Mesothelial cell of epicardium (in vitro differentiated cells): ENCODE results near the gene DENND1A. TPM values are rescaled to one million over a fixed set of nuclear protein-coding genes. Genes with fewer than 3 reads are reported as not detected.
"Not testable (repeated sequence)": the region's sequence is repeated elsewhere in the genome, so short reads cannot be mapped to it uniquely, and the experiment has no call there.

Experiments
- DNase-seq, 2 experiments: peaks; one replicate each; pipeline ENCODE4 v3.0.0; 2021; ENCODE audit warnings: low spot score in 2 of 2; ENCODE audit not compliant: unreplicated experiment in 2 of 2
- H3K27ac Mint-ChIP-seq: 2 replicates; pipeline ENCODE4 v1.8.0; 2021; ENCODE audit warnings: mixed read lengths
- H3K27me3 Mint-ChIP-seq: 2 replicates; pipeline ENCODE4 v1.8.0; 2021; ENCODE audit warnings: low read depth, mixed read lengths
- H3K36me3 Mint-ChIP-seq: 2 replicates; pipeline ENCODE4 v1.8.0; 2021; ENCODE audit warnings: mixed read lengths
- H3K4me1 Mint-ChIP-seq: 2 replicates; pipeline ENCODE4 v1.8.0; 2021; ENCODE audit warnings: mixed read lengths
- H3K4me3 Mint-ChIP-seq: 2 replicates; pipeline ENCODE4 v1.8.0; 2021; ENCODE audit warnings: mild to moderate bottlenecking, moderate library complexity, mixed read lengths
- H3K9me3 Mint-ChIP-seq: 2 replicates; pipeline ENCODE4 v1.8.0; 2021; ENCODE audit warnings: mixed read lengths
- total RNA-seq: library from RNA; stranded (reverse); gene quantifications from 3 replicates; pipeline ENCODE4 v1.2.1, GENCODE V29; 2021
- TF ChIP-seq, protein P1 (sequence below): fragments of 200-600 bp; sonication (generic); IDR thresholded peaks from one replicate; pipeline ENCODE4 v1.5.0; 2021; ENCODE audit warnings: antibody characterized with exemption; ENCODE audit not compliant: unreplicated experiment

The DENND1A gene
- total RNA-seq, 1 donor from 2014 or later, result 23.4 TPM

DNA sequence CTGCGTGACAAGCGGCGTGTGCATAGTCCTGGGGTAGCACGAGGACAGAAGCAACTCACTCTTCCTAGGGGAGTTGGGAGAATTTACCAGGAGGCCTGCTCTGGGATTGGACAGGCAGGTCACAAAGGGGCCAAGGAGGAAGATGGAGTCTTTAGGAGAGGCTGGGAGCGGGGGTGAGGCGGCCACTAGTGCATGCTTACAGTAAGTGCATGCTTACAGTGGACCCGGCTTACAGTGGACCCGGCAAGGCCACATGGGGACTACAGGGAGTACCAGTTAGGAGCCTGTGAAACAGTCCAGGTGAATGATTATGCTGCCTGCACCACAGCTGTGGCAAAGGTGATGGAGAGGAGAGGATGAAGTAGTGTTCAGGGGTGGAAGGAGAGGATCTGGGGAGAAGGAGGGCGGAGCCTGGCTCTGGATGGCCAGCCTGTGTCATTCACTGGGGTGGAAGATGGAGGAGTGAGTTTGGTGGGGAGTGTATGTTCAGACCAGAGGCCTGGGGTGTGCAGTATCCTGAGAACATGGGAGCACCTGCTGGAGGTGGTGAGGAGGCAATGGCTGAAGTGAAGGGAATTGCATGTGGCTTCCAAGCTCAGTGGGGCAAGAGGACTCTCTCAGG lies 495.2 kb downstream of the DENND1A start:
- H3K4me3 Mint-ChIP-seq, result no peak overlapping the region
- H3K27ac Mint-ChIP-seq, result no peak overlapping the region
- no peaks in the 10 kb centered on the region for H3K27me3 Mint-ChIP-seq
- peaks cover 8% of the 10 kb centered on the region for H3K4me1 Mint-ChIP-seq
- TF ChIP-seq, protein P1, sequence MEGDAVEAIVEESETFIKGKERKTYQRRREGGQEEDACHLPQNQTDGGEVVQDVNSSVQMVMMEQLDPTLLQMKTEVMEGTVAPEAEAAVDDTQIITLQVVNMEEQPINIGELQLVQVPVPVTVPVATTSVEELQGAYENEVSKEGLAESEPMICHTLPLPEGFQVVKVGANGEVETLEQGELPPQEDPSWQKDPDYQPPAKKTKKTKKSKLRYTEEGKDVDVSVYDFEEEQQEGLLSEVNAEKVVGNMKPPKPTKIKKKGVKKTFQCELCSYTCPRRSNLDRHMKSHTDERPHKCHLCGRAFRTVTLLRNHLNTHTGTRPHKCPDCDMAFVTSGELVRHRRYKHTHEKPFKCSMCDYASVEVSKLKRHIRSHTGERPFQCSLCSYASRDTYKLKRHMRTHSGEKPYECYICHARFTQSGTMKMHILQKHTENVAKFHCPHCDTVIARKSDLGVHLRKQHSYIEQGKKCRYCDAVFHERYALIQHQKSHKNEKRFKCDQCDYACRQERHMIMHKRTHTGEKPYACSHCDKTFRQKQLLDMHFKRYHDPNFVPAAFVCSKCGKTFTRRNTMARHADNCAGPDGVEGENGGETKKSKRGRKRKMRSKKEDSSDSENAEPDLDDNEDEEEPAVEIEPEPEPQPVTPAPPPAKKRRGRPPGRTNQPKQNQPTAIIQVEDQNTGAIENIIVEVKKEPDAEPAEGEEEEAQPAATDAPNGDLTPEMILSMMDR, result no peak
- H3K36me3 Mint-ChIP-seq, result peaks cover 9% of the 10 kb centered on the region
- DNase-seq, result no peak
- peaks cover 8% of the 10 kb centered on the region for H3K9me3 Mint-ChIP-seq

DNA sequence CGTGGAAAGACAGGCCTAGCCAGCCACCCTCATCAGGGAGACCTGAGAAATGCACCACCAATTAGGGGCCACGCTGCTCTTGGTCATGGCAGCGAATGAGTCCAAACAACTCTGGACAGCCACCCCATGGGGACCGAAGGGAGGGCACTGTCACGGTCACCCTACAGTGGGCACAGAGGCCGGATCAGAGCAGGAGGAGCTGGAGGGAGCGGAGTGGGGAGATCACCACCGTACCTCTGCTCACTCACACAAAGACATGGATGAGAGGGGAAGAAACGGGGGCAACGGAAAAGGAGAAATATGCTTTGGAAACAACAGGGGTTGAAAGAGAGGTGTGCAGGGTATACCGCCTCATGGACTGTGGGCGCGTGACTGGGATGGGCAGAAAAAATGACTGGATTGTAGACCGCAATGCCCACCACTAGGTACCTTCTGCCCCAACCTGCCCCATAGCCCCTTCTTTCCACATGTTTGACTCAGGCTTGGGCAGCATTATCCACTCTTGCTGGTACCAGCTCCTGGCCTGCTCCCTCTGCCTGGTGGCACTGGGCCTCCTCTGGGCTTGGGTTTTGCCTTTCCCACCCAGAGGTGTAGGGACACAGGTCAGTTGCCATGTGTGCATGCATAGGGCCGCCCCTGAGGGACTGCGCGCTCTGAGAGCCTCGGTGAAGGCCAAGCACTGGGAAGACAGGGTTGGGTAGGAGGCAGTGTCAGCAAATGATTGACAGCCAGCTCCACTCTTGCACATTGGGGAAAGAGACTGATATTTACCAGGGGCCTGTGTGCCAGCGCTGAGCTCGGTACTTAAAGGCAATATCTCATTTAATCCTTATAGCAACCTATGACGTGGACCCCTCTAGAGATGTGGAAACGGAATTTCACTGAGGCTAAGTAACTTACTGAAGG lies 497.3 kb downstream of the DENND1A start:
- no peak for DNase-seq
- Mint-ChIP-seq H3K27me3 (no peaks in the 10 kb centered on the region), H3K27ac (no peak overlapping the region), H3K9me3 (peaks cover 18% of the 10 kb centered on the region), H3K4me3 (no peak overlapping the region), H3K4me1 (no peaks in the 10 kb centered on the region), H3K36me3 (peaks cover 20% of the 10 kb centered on the region)
- TF ChIP-seq, protein P1, result no peak

DNA sequence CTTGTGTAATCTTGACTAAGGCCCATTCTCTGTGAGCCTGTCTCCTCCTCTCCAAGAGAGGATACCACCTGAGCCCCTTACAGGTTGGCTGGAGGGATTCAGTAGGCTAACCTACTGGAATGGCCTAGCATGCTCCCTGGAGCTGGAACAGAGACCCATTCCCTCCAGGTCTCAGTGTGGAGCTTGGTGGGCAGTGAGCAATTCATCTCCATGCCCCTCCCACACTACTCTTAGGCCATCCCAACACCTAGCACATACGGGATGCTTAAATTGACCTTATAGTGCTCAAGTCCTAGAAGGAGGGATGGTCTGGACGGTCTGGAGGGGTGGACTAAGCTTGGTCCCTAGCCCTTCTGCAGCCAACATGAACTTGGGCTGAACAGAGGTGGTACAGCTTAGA lies 498.3 kb downstream of the DENND1A start:
- Mint-ChIP-seq H3K27ac (no peak overlapping the region), H3K9me3 (peaks cover 18% of the 10 kb centered on the region), H3K27me3 (no peaks in the 10 kb centered on the region), H3K4me1 (no peaks in the 10 kb centered on the region), H3K36me3 (peaks cover 20% of the 10 kb centered on the region), H3K4me3 (no peak overlapping the region)
- TF ChIP-seq, protein P1, result no peak
- DNase-seq, result no peak

DNA sequence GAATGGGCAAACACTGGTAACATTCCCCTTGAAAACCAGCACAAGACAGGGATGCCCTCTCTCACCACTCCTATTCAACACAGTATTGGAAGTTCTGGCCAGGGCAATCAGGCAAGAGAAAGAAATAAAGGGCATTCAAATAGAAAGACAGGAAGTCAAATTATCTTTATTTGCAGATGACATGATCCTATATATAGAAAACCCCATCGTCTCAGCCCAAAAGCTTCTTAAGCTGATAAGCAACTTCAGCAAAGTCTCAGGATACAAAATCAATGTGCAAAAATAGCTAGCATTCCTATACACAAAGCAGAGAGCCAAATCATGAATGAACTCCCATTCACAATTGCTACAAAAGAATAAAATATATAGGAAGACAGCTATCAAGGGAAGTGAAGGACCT lies 501.5 kb downstream of the DENND1A start:
- H3K9me3 Mint-ChIP-seq, result peaks cover 18% of the 10 kb centered on the region
- H3K27ac Mint-ChIP-seq, H3K4me1 Mint-ChIP-seq, DNase-seq, H3K27me3 Mint-ChIP-seq, H3K4me3 Mint-ChIP-seq: not testable (repeated sequence)
- peaks cover 20% of the 10 kb centered on the region for H3K36me3 Mint-ChIP-seq

DNA sequence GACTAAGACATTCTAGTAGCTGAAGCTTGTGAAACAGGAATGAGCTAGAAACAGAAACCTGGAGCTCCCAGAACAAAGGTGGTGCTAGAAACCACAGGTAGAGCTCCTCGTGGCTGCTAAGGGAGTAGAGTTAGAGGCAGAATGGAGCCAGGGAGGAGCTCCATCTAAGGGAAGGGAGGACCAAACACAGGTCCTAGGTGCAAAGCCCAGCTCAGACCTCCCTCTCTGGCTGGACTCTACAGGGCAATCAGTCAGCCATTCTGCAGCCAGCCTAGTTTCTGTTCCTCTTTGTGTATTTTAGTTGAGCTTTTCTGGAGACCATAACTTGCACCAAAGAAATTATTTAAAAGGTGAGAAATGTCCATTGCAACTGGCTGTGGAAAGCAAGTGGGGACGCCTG lies 503.5 kb downstream of the DENND1A start:
- Mint-ChIP-seq H3K27ac (no peak overlapping the region), H3K36me3 (peaks cover 20% of the 10 kb centered on the region), H3K4me1 (peaks cover 6% of the 10 kb centered on the region), H3K4me3 (no peak overlapping the region), H3K9me3 (peaks cover 18% of the 10 kb centered on the region), H3K27me3 (no peaks in the 10 kb centered on the region)
- TF ChIP-seq, protein P1, result no peak
- no peak for DNase-seq

DNA sequence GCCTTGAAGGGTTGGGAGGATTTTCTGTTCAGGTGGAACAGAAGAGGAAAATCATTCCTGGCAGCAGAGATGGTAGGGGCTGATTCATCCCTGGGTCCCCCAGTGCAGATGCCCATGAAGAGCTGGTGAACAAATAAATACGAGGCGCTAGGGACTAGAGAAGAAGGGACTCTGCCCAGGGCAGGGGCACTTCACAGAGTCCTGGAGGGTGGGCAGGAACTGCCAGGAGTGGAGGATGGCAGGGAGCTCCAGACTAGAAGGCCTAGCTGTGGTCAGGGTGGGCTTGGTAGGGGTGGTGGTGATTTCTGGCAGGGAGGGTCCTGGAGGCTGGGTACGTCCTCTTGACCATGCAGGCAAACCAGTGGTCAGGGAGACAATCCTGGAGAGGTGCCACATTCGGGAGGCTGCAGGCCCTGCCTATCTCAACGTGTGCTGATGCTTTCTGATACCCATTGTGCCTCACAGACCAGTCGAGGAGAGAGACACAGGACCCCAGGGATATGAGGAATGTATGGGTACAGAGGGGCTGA lies 504.0 kb downstream of the DENND1A start:
- Mint-ChIP-seq H3K27me3 (no peaks in the 10 kb centered on the region), H3K9me3 (peaks cover 18% of the 10 kb centered on the region), H3K4me3 (no peak overlapping the region), H3K27ac (no peak overlapping the region), H3K36me3 (peaks cover 20% of the 10 kb centered on the region), H3K4me1 (peaks cover 6% of the 10 kb centered on the region)
- no peak for DNase-seq
- TF ChIP-seq, protein P1, result no peak
